OCI-LY3 (cell line): Measurements from ENCODE around the gene ZNF335.

Source experiments
- EZH2phosphoT487 ChIP-seq: fragments of 200-600 bp; shearing (Covaris generic); IDR thresholded peaks from 2 replicates; pipeline ENCODE4 v1.6.1; 2018; ENCODE audit warnings: antibody characterized with exemption, mixed run types, low read depth
- TF ChIP-seq, protein P1 (sequence below): fragments of 200-600, 300-600 bp; sonication (generic); IDR thresholded peaks from 2 replicates; pipeline ENCODE4 v1.5.1; 2014; ENCODE audit warnings: antibody characterized with exemption, low read length, low read depth

DNA sequence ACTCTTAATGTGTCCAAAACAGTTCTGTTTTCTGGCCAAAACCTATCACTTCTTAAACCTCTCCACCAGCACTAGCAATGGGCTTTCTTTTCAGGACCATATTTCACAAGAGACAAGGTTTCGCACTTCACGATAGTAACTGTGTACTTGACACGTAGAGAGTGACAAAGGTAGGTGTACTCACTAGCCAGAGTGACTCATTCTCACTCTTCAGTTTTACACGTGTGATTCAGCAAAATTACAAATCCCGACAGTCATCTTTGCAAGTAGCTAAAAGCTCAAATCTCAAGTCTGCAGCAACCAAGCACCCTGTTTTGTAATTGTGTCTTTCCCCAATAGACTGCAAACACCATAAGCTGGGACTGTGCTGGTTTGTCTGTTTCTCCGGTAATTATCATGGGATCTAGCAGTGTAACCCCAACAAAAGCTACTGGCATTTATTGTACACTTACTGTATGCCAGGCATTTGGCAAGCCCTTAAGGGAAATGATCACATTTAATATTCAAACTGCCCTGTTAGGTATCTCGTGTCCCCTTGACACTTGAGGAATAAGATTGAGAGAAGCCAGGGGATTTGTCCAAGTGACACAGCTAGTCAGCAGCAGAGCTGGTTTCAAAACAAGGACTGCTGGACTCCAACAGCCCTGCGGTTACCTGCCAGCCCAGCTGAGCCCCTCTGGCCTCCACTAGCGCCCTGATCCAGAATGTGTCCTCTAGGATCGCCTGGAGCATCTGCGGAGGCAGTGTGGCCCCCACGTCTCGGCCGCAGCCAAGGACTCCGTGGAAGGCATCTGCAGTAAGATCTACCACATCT is 27.6 kb downstream of the ZNF335 start:
- TF ChIP-seq, protein P1, sequence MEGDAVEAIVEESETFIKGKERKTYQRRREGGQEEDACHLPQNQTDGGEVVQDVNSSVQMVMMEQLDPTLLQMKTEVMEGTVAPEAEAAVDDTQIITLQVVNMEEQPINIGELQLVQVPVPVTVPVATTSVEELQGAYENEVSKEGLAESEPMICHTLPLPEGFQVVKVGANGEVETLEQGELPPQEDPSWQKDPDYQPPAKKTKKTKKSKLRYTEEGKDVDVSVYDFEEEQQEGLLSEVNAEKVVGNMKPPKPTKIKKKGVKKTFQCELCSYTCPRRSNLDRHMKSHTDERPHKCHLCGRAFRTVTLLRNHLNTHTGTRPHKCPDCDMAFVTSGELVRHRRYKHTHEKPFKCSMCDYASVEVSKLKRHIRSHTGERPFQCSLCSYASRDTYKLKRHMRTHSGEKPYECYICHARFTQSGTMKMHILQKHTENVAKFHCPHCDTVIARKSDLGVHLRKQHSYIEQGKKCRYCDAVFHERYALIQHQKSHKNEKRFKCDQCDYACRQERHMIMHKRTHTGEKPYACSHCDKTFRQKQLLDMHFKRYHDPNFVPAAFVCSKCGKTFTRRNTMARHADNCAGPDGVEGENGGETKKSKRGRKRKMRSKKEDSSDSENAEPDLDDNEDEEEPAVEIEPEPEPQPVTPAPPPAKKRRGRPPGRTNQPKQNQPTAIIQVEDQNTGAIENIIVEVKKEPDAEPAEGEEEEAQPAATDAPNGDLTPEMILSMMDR = no peak
- TF ChIP-seq EZH2phosphoT487 = no peak
